Measurements from ENCODE around the gene NRXN3. TPM values are rescaled to one million over a fixed set of nuclear protein-coding genes. Genes with fewer than 3 reads are reported as not detected.

The NRXN3 gene
- total and polyA plus RNA-seq, 2 of the 4 experiments (the other 2 are of a cell fraction), result 4.8 to 25.1 TPM

GRCh38 chr14:79136071-79137044 lies 966.2 kb downstream of the NRXN3 start:
- H3K4ac ChIP-seq (ENCODE audit: low read depth, low read length), result no peak overlapping the region
- 80% methylated on average over 2 of the region's 7 CpGs; no CpG with 5 or more reads in 1 of the 2 experiments for WGBS, 2 experiments (ENCODE audit: extremely low coverage in 2 of 2, insufficient read length in 1 of 2)
- no peak overlapping the region for H4K5ac ChIP-seq (ENCODE audit: low read depth, low read length)
- H3K18ac ChIP-seq (ENCODE audit: low read depth, low read length), result no peak overlapping the region
- BruUV-seq (replicated peaks), result no TSS peak
- no peaks in the 10 kb centered on the region; the same call in 1 of the 2 replicates for H3K27me3 ChIP-seq (ENCODE audit: control insufficient read depth, insufficient read depth, low read length)
- no peak overlapping the region for H3K4me2 ChIP-seq (ENCODE audit: low read depth, low read length)
- H2AFZ ChIP-seq (replicated peaks; ENCODE audit: low read length, poor library complexity), result no peak overlapping the region
- H3K79me1 ChIP-seq (ENCODE audit: low read depth in 1 of 2, low read length in 2 of 2), result no peaks in the 10 kb centered on the region
- intact Hi-C loops (cut with micrococcal nuclease) (no loop called here), dilution Hi-C loops (cut with HindIII; ENCODE audit: low sequenced_read_pairs, unreplicated experiment) (no loop called here), in situ Hi-C loops (cut with MboI; ENCODE audit: low sequenced_read_pairs) (no loop called here)
- no peaks in the 10 kb centered on the region for H3K36me3 ChIP-seq (ENCODE audit: control insufficient read depth, insufficient read depth, low read length)
- no peak overlapping the region for H2BK120ac ChIP-seq (ENCODE audit: low read depth, low read length)
- no peak for TF ChIP-seq USF2 (IDR thresholded peaks at IDR 0.05; ENCODE audit: low read depth, low read length)
- H3K4me1 ChIP-seq (ENCODE audit: control insufficient read depth, insufficient read depth, low read length), result no peaks in the 10 kb centered on the region
- no peak overlapping the region for H2AK5ac ChIP-seq (ENCODE audit: low read depth, low read length)
- no peaks in the 10 kb centered on the region for H3K9me1 ChIP-seq (ENCODE audit: insufficient read depth, low read length)
- H2BK15ac ChIP-seq (ENCODE audit: low read depth, low read length), result no peak overlapping the region
- H4K8ac ChIP-seq (ENCODE audit: low read depth in 2 of 2, low read length in 2 of 2), result no peak overlapping the region
- H3K56ac ChIP-seq (ENCODE audit: extremely low read depth, insufficient read depth, low read length), result no peak overlapping the region
- DNase-seq, result no peak
- ChIA-PET CTCF (interaction anchor here (0.6 kb wide), 1 partner anchor 19 kb away, joined by 3 read pairs; no protein-coding TSS in a partner anchor), POLR2A (ENCODE audit: unreplicated experiment) (no interaction called here)
- H4K20me1 ChIP-seq (ENCODE audit: insufficient read depth, low read length), result no peaks in the 10 kb centered on the region
- no peak overlapping the region for H3K14ac ChIP-seq (replicated peaks; ENCODE audit: low read depth, low read length)
- H3K27ac ChIP-seq (ENCODE audit: insufficient read depth, low read length), result no peak overlapping the region
- no peak overlapping the region for H2BK5ac ChIP-seq (ENCODE audit: low read depth, low read length, poor library complexity, severe bottlenecking)
- no peak overlapping the region for H2AK9ac ChIP-seq (replicated peaks; ENCODE audit: low read depth, low read length, poor library complexity)
- no peak overlapping the region for H2BK20ac ChIP-seq (ENCODE audit: low read depth, low read length)
- no peak overlapping the region for H3K4me3 ChIP-seq (ENCODE audit: insufficient read depth, low read depth, low read length)
- no peaks in the 10 kb centered on the region for H3K9me3 ChIP-seq (ENCODE audit: control insufficient read depth, insufficient read depth, low read length)
- no peak overlapping the region for H3K9ac ChIP-seq (ENCODE audit: low read depth, low read length)
- no peak for ATAC-seq (ENCODE audit: low read depth)
- no peak overlapping the region for H3K23ac ChIP-seq (ENCODE audit: low read depth, low read length)
- no peak overlapping the region for H4K91ac ChIP-seq (ENCODE audit: insufficient read depth, low read depth, low read length)

Measured in IMR-90 (cell line).